HG02973 (cell line): ENCODE results near the gene NUP62.
"Not testable (repeated sequence)": the region's sequence is repeated elsewhere in the genome, so short reads cannot be mapped to it uniquely, and the experiment has no call there.

ENCODE experiments used
- ATAC-seq: cut with Tn5 transposase; IDR thresholded peaks from one replicate; pipeline ENCODE4 v1.9.1; 2021; ENCODE audit warnings: moderate library complexity; ENCODE audit not compliant: unreplicated experiment

NUP62 gene

GRCh38 chr19:49952479-49952836 is 23.2 kb upstream of the NUP62 start:
- no peak for ATAC-seq

GRCh38 chr19:49951806-49952478 is 22.6 kb upstream of the NUP62 start:
- no peak for ATAC-seq

- no peak for ATAC-seq
These were observed 21.7 kb upstream of the NUP62 start for GRCh38 chr19:49950956-49951526.

- ATAC-seq: no peak
These were observed 21.3 kb upstream of the NUP62 start for GRCh38 chr19:49950590-49950948.

GRCh38 chr19:49949742-49950589 is 20.7 kb upstream of the NUP62 start:
- no peak for ATAC-seq

GRCh38 chr19:49946415-49946814 is 17.1 kb upstream of the NUP62 start:
- ATAC-seq: no peak

GRCh38 chr19:49944567-49944966 is 15.3 kb upstream of the NUP62 start:
- not testable (repeated sequence) for ATAC-seq

GRCh38 chr19:49940482-49940791 is 11.1 kb upstream of the NUP62 start:
- ATAC-seq: no peak

- ATAC-seq: no peak
These were observed 10.6 kb upstream of the NUP62 start for GRCh38 chr19:49939721-49940481.

- no peak for ATAC-seq
These were observed 9.4 kb upstream of the NUP62 start for GRCh38 chr19:49938662-49939061.

GRCh38 chr19:49937750-49938381 is 8.6 kb upstream of the NUP62 start:
- no peak for ATAC-seq

- ATAC-seq: no peak
These were observed 7.2 kb upstream of the NUP62 start for GRCh38 chr19:49936549-49936948.

- no peak for ATAC-seq
These were observed 4.3 kb upstream of the NUP62 start for GRCh38 chr19:49933643-49934042.

GRCh38 chr19:49932731-49933131 is 3.4 kb upstream of the NUP62 start:
- ATAC-seq: no peak

- ATAC-seq: no peak
These were observed 2.7 kb upstream of the NUP62 start for GRCh38 chr19:49932041-49932451.

- ATAC-seq: no peak
These were observed 2.2 kb upstream of the NUP62 start for GRCh38 chr19:49931293-49932040.

- ATAC-seq: no peak
These were observed 1.2 kb upstream of the NUP62 start for GRCh38 chr19:49930483-49931011.

GRCh38 chr19:49929611-49930482 is 543 bp upstream of the NUP62 start:
- ATAC-seq: peak; percentile 61
